Effector memory CD8-positive, alpha-beta T cell (primary cell): Measurements from ENCODE around the gene GPC5.

Source experiments
- ATAC-seq: fragments of 150-1000 bp; cut with Tn5 transposase; replicated peaks from 2 replicates; pipeline ENCODE4 v1.10.0; 2021; ENCODE audit warnings: mild to moderate bottlenecking, moderate library complexity
- DNase-seq, 3 experiments: peaks; one replicate each; pipeline ENCODE4 v3.0.0; 2021
- H3K27ac Mint-ChIP-seq, 2 donors: one replicate each; pipeline ENCODE4 v1.8.0; 2022; ENCODE audit warnings: mild to moderate bottlenecking in 2 of 2, mixed read lengths in 2 of 2, moderate library complexity in 2 of 2
- H3K27me3 Mint-ChIP-seq, 2 donors: one replicate each; pipeline ENCODE4 v1.8.0; 2022; ENCODE audit warnings: mixed read lengths in 2 of 2
- H3K36me3 Mint-ChIP-seq: one replicate; pipeline ENCODE4 v1.8.0; 2022; ENCODE audit warnings: mild to moderate bottlenecking, moderate library complexity, mixed read lengths; ENCODE audit not compliant: insufficient read depth
- H3K4me1 Mint-ChIP-seq, 2 donors: one replicate each; pipeline ENCODE4 v1.8.0; 2022; ENCODE audit warnings: low read depth in 2 of 2, mixed read lengths in 2 of 2
- H3K4me3 Mint-ChIP-seq, 2 donors: one replicate each; pipeline ENCODE4 v1.8.0; 2022; ENCODE audit warnings: mild to moderate bottlenecking in 2 of 2, mixed read lengths in 2 of 2, moderate library complexity in 2 of 2
- H3K9me3 Mint-ChIP-seq, 2 donors: one replicate each; pipeline ENCODE4 v1.8.0; 2022; ENCODE audit warnings: mixed read lengths in 2 of 2

GPC5 gene

DNA sequence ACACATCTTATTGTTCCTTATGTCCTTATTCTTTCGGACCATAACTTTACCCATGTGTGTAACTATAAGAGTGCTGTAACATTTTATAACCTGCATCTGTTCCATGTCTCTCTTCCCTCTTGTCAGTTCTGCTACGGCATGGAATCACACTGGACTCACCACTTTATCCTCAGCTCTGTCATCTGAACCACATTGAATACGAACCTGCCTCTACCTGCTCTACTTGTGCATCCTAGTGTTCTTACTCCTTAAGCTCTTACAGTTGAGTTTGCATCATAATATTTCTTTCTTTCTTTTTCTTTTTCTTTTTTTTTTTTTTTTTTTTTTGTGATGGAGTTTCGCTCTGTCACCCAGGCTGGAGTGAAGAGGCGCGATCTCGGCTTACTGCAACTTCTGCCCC is 180.9 kb downstream of the GPC5 start:
- DNase-seq (no peak), ATAC-seq (no peak)
- Mint-ChIP-seq H3K4me1 (no peaks in the 10 kb centered on the region), H3K27me3 (no peaks in the 10 kb centered on the region), H3K9me3 (peaks cover 0 to 2% of the 10 kb centered on the region in 2 donors), H3K36me3 (no peaks in the 10 kb centered on the region), H3K27ac (no peak overlapping the region), H3K4me3 (no peak overlapping the region)

GRCh38 chr13:91580749-91581148 is 182.3 kb downstream of the GPC5 start:
- ATAC-seq (no peak), DNase-seq (no peak)
- H3K4me3 Mint-ChIP-seq = no peak overlapping the region
- H3K27ac Mint-ChIP-seq = no peak overlapping the region
- no peaks in the 10 kb centered on the region for H3K4me1 Mint-ChIP-seq
- H3K36me3 Mint-ChIP-seq = no peaks in the 10 kb centered on the region
- peaks cover 0 to 2% of the 10 kb centered on the region in 2 donors for H3K9me3 Mint-ChIP-seq
- no peaks in the 10 kb centered on the region for H3K27me3 Mint-ChIP-seq

DNA sequence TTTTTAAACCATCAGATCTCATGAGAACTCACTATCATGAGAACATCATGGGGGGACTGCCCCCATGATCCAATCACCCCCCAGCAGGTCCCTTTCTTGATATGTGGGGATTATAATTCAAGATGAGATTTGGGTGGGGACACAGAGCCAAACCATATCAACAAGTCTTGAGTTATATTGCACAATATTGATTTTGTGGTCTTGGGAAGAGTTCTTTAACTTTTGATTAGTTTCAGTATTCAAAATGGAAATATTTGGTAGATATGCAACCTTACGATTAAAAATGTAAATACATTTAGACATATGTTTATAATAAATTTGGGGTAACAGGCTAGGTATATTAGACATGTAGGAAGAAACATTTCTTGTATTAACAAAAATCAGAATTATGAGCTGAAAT is 188.2 kb downstream of the GPC5 start:
- H3K4me3 Mint-ChIP-seq = no peak overlapping the region
- ATAC-seq (no peak), DNase-seq (no peak)
- no peaks in the 10 kb centered on the region for H3K4me1 Mint-ChIP-seq
- H3K27ac Mint-ChIP-seq = no peak overlapping the region
- H3K36me3 Mint-ChIP-seq = no peaks in the 10 kb centered on the region
- peaks cover 11 to 13% of the 10 kb centered on the region in 2 donors for H3K9me3 Mint-ChIP-seq
- H3K27me3 Mint-ChIP-seq = no peaks in the 10 kb centered on the region

GRCh38 chr13:91588541-91588940 is 190.1 kb downstream of the GPC5 start:
- Mint-ChIP-seq H3K27me3 (no peaks in the 10 kb centered on the region), H3K9me3 (peaks cover 9 to 13% of the 10 kb centered on the region in 2 donors), H3K27ac (no peak overlapping the region), H3K4me3 (no peak overlapping the region), H3K4me1 (no peaks in the 10 kb centered on the region), H3K36me3 (no peaks in the 10 kb centered on the region)
- DNase-seq (no peak), ATAC-seq (no peak)

DNA sequence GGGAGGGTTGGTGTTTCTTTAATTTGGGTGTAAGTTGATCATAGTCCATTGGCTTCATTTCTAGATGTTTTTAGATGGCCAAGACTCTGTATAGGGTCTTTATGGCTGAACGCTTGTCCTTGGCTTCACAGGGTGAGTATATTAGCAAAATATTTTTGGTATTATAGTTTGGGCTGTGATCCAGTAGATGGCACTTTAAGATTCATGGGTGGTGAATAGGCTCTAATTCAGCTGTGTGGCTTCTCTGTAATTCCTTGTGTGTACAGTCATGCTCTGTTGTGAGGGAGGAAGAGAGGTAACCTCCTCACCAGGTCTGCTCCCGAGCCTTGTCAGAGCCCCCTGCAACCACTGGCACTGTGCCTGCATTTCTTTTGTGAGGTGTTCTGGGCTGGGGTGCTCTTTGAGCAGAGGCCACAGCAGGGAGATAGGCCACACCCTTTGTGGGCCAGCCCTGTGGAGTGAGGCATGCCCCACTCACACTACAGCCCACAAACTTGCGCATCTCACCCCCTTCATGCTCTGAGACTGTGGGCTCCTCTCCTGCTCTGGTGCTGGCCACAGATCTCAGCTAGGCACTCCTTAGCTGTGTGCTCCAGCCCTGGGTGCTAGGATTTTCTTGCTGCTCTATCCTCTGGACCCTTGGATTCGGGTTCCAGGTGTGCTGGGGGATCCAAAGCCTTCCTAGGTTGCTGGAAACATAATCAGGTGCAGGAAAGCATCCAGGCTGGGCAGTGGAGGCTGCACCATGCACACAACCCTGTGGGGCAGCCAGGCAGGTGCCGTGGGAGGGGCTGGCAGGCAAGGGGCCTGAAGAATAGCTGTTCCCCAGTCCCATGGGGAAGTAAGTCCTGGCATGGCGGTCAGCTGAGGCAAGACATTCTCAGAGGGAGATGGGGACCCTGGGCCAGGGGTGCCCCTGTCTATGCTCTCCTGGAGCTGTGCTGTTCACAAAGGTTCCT is 193.9 kb downstream of the GPC5 start:
- Mint-ChIP-seq H3K4me1 (no peaks in the 10 kb centered on the region), H3K36me3 (no peaks in the 10 kb centered on the region), H3K27me3 (no peaks in the 10 kb centered on the region), H3K9me3 (peaks cover 10 to 13% of the 10 kb centered on the region in 2 donors), H3K27ac (no peak overlapping the region), H3K4me3 (no peak overlapping the region)
- DNase-seq (no peak), ATAC-seq (no peak)

- DNase-seq (no peak), ATAC-seq (no peak)
- no peaks in the 10 kb centered on the region for H3K36me3 Mint-ChIP-seq
- H3K4me3 Mint-ChIP-seq = no peak overlapping the region
- peaks cover 10 to 11% of the 10 kb centered on the region in 2 donors for H3K9me3 Mint-ChIP-seq
- H3K27me3 Mint-ChIP-seq = no peaks in the 10 kb centered on the region
- no peaks in the 10 kb centered on the region for H3K4me1 Mint-ChIP-seq
- H3K27ac Mint-ChIP-seq = no peak overlapping the region
These were observed 195.0 kb downstream of the GPC5 start for GRCh38 chr13:91593456-91593855.

GRCh38 chr13:91594061-91594460 is 195.6 kb downstream of the GPC5 start:
- no peaks in the 10 kb centered on the region for H3K4me1 Mint-ChIP-seq
- H3K36me3 Mint-ChIP-seq = no peaks in the 10 kb centered on the region
- no peak for DNase-seq
- H3K4me3 Mint-ChIP-seq = no peak overlapping the region
- H3K27ac Mint-ChIP-seq = no peak overlapping the region
- no peak for ATAC-seq
- no peaks in the 10 kb centered on the region for H3K27me3 Mint-ChIP-seq
- peaks cover 5 to 8% of the 10 kb centered on the region in 2 donors for H3K9me3 Mint-ChIP-seq

GRCh38 chr13:91595677-91596076 is 197.3 kb downstream of the GPC5 start:
- Mint-ChIP-seq H3K27ac (no peak overlapping the region), H3K9me3 (peaks cover 0 to 5% of the 10 kb centered on the region in 2 donors), H3K4me1 (no peaks in the 10 kb centered on the region), H3K36me3 (no peaks in the 10 kb centered on the region), H3K4me3 (no peak overlapping the region), H3K27me3 (no peaks in the 10 kb centered on the region)
- ATAC-seq (no peak), DNase-seq (no peak)

- H3K27ac Mint-ChIP-seq = no peak overlapping the region
- no peaks in the 10 kb centered on the region for H3K4me1 Mint-ChIP-seq
- H3K9me3 Mint-ChIP-seq = peaks cover 0 to 2% of the 10 kb centered on the region in 2 donors
- H3K27me3 Mint-ChIP-seq = no peaks in the 10 kb centered on the region
- H3K4me3 Mint-ChIP-seq = no peak overlapping the region
- no peaks in the 10 kb centered on the region for H3K36me3 Mint-ChIP-seq
- DNase-seq = no peak
- ATAC-seq = no peak
These were observed 198.4 kb downstream of the GPC5 start for GRCh38 chr13:91596842-91597241.

DNA sequence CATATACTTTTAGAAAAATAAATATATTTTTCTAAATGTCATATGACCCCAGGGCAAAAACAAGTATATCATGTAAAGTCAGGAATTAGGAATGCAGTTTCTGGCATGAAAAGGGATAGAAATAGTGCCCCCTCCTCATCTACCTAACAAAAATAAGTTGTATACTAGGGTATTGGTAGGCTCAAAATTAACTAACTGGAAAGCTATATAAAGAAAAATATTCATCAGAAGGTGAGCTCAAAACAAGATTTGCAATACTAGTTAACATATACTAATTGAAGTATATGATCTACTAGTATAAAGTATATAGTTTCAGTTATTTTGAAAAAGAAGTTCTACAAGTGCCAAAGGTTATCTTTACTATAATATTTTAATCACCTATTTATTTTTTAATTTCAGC is 200.2 kb downstream of the GPC5 start:
- Mint-ChIP-seq H3K36me3 (no peaks in the 10 kb centered on the region), H3K27ac (no peak overlapping the region), H3K4me1 (no peaks in the 10 kb centered on the region), H3K4me3 (no peak overlapping the region), H3K9me3 (peaks cover 0 to 2% of the 10 kb centered on the region in 2 donors), H3K27me3 (no peaks in the 10 kb centered on the region)
- ATAC-seq (no peak), DNase-seq (no peak)

DNA sequence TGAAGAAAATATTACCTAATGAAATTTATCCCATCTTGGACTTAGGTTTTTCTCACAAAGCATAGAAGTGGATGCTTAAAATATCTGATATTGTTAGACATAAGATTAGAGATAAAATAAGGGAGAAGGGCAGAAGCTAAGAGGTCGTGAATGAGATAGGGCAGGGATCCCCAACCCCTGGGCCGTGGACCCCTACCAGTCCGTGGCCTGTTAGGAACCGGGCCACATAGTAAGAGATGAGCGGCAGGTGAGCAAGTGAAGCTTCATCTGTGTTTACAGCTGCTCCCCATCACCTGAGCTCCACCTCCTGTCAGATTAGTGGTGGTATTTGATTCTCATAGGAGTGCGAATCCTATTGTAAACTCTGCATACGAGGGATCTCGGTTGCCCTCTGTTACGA is 202.9 kb downstream of the GPC5 start:
- no peaks in the 10 kb centered on the region for H3K36me3 Mint-ChIP-seq
- no peaks in the 10 kb centered on the region for H3K27me3 Mint-ChIP-seq
- peaks cover 0 to 2% of the 10 kb centered on the region in 2 donors for H3K9me3 Mint-ChIP-seq
- no peaks in the 10 kb centered on the region for H3K4me1 Mint-ChIP-seq
- DNase-seq (no peak), ATAC-seq (no peak)
- no peak overlapping the region for H3K27ac Mint-ChIP-seq
- no peak overlapping the region for H3K4me3 Mint-ChIP-seq

DNA sequence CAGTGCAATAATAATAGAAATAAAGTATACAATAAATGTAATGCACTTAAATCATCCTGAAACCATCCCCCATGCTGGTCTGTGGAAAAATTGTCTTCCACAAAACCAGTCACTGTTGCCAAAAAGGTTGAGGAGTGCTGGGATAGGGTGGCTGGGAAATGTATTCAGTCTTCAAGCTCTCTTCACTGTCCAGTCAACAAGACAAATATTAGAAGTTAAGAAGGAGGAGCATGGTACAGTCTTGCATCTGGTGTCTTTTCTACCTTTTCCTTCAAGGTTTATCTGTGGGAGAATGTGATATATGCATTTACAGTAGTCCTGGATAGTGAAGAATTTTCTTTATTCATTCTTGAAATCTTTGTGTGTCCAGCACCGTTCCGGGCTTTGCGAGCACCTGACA is 203.4 kb downstream of the GPC5 start:
- Mint-ChIP-seq H3K9me3 (peaks cover 0 to 2% of the 10 kb centered on the region in 2 donors), H3K4me1 (no peaks in the 10 kb centered on the region), H3K27me3 (no peaks in the 10 kb centered on the region), H3K36me3 (no peaks in the 10 kb centered on the region), H3K4me3 (no peak overlapping the region), H3K27ac (no peak overlapping the region)
- ATAC-seq = no peak
- no peak for DNase-seq

DNA sequence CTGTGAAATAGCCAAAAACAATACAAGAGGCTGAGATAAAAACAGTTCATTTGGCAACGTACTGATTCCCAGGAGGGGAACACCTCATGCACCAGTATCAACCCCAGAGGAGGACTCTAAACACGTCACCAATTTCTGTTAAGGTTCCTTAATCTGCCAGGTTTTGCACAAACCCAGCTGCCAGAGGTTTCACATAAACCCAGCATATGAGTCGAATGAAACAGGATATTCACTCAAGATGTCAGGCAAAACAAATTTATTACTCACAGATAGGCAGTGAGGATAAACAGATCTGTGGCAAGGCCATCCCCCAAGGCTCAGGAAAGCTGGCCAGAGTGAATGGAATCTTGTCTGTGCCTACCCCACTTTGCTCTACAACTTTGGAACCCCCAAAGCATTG is 210.9 kb downstream of the GPC5 start:
- ATAC-seq (no peak), DNase-seq (no peak)
- H3K9me3 Mint-ChIP-seq = peaks cover 6 to 21% of the 10 kb centered on the region in 2 donors
- H3K27ac Mint-ChIP-seq = no peak overlapping the region
- no peak overlapping the region for H3K4me3 Mint-ChIP-seq
- H3K4me1 Mint-ChIP-seq = no peaks in the 10 kb centered on the region
- no peaks in the 10 kb centered on the region for H3K27me3 Mint-ChIP-seq
- H3K36me3 Mint-ChIP-seq = no peaks in the 10 kb centered on the region

GRCh38 chr13:91618315-91618714 is 219.9 kb downstream of the GPC5 start:
- no peak for ATAC-seq
- DNase-seq = no peak
- H3K36me3 Mint-ChIP-seq = no peaks in the 10 kb centered on the region
- peaks cover 9 to 14% of the 10 kb centered on the region in 2 donors for H3K9me3 Mint-ChIP-seq
- H3K4me1 Mint-ChIP-seq = no peaks in the 10 kb centered on the region
- no peak overlapping the region for H3K4me3 Mint-ChIP-seq
- H3K27me3 Mint-ChIP-seq = no peaks in the 10 kb centered on the region
- no peak overlapping the region for H3K27ac Mint-ChIP-seq
